SU-DHL-6 (cell line): ENCODE measurements around the gene SYNJ1.

Experiments used
- EZH2phosphoT487 ChIP-seq: fragments of 200-600 bp; sonication (generic), shearing (Covaris generic); conservative IDR thresholded peaks from 2 replicates; pipeline ENCODE4 v1.6.1; 2018; ENCODE audit warnings: mild to moderate bottlenecking, antibody characterized with exemption, low read length, moderate library complexity, mixed read lengths
- TF ChIP-seq, protein P1 (sequence below): fragments of 200-600 bp; sonication (generic); IDR thresholded peaks from one replicate; pipeline ENCODE4 v1.5.1; 2017; ENCODE audit warnings: antibody characterized with exemption, mild to moderate bottlenecking, low read length, moderate library complexity; ENCODE audit not compliant: insufficient read depth, poor library complexity, severe bottlenecking

DNA sequence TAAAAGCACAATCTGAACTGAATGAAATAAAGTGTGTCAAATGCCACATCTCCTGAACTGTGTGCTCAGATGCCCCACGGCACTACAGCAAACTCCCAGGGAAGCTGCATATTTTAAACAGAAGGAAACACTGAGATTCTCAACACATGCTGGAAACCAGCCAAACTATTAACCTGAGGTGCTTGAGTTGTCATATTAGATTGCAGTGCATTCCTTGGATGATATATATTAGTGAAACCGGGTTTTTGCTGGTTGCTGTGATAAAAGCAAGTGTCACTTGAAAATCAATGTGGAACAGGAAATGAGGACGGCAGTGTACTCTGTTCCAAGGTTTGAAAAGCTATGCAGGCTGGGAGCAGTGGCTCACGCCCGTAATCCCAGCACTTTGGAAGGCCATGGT is 8.7 kb downstream of the SYNJ1 start:
- no peak for TF ChIP-seq EZH2phosphoT487
- TF ChIP-seq, protein P1, sequence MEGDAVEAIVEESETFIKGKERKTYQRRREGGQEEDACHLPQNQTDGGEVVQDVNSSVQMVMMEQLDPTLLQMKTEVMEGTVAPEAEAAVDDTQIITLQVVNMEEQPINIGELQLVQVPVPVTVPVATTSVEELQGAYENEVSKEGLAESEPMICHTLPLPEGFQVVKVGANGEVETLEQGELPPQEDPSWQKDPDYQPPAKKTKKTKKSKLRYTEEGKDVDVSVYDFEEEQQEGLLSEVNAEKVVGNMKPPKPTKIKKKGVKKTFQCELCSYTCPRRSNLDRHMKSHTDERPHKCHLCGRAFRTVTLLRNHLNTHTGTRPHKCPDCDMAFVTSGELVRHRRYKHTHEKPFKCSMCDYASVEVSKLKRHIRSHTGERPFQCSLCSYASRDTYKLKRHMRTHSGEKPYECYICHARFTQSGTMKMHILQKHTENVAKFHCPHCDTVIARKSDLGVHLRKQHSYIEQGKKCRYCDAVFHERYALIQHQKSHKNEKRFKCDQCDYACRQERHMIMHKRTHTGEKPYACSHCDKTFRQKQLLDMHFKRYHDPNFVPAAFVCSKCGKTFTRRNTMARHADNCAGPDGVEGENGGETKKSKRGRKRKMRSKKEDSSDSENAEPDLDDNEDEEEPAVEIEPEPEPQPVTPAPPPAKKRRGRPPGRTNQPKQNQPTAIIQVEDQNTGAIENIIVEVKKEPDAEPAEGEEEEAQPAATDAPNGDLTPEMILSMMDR, result no peak
